ENCODE measurements around the gene ZNG1A.
"Not testable (repeated sequence)": the region's sequence is repeated elsewhere in the genome, so short reads cannot be mapped to it uniquely, and the experiment has no call there.

ZNG1A gene

GRCh38 chr9:178970-179383 is at the start of gene ZNG1A:
TSS of gene ZNG1A (minus strand) at chr9:179056. CDS start at chr9:178969, 87 bp downstream.
- peak; percentile 71 for DNase-seq

DNA sequence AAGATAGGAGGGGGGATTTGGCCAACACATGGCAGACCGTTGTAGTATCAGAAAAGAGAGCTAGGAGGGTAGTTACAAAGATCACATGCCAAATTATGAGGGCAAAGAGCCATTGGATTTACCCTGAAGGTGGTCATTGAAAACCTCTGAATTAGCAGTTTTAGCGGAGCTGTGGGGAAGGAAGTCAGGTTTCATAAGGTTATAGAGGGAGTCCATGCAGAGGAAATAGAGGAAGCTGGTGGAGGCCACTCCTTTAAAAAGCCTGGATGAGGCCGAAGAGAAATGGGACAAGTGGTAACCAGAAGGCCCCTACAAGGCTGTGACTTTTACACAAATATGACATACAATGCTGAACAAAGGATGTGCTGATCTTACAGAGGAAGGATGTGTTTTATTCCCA is 49.0 kb upstream of the ZNG1A start:
- DNase-seq, result no peak

- no peak for DNase-seq
Measured at GRCh38 chr9:224582-225520, 46.0 kb upstream of the ZNG1A start.

- DNase-seq, result no peak
Measured at GRCh38 chr9:224026-224425, 45.2 kb upstream of the ZNG1A start.

- DNase-seq, result no peak
Measured at GRCh38 chr9:223152-223551, 44.3 kb upstream of the ZNG1A start.

DNA sequence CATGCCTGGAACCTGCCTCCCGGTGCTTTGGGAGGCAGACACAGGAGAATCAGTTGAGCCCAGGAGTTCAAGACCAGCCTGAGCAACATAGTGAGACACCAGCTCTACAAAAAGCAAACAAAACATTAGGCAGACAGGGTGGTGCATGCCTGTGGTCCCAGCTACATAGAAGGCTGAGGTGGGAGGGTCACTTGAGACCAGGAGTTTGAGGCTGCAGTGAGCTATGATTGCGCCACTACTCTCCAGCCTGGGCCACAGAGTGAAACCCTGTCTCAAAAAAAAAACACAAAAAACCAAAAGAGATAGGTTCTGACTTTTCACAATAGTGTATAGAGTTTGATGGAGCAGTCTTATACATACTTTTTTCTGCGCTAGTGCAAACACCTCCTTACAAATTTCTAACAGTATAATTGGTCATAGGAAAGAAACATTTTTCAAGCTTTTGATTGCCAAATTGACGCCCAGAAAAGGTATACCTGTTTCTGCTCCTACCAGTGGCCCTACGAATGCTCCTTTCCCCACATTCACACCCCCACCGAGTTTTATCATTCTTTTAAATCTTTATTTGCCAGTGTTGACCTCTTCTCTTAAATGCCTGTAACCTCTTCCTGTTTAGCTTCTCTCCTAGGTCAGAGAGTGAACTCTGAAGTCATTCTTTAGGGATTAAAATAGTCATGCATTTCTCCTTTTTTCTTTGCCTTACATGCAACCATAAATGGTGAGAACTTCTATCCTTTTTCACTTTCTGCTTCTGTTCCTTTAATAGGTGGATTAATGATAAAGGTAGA is 43.3 kb upstream of the ZNG1A start:
- no peak for DNase-seq

DNA sequence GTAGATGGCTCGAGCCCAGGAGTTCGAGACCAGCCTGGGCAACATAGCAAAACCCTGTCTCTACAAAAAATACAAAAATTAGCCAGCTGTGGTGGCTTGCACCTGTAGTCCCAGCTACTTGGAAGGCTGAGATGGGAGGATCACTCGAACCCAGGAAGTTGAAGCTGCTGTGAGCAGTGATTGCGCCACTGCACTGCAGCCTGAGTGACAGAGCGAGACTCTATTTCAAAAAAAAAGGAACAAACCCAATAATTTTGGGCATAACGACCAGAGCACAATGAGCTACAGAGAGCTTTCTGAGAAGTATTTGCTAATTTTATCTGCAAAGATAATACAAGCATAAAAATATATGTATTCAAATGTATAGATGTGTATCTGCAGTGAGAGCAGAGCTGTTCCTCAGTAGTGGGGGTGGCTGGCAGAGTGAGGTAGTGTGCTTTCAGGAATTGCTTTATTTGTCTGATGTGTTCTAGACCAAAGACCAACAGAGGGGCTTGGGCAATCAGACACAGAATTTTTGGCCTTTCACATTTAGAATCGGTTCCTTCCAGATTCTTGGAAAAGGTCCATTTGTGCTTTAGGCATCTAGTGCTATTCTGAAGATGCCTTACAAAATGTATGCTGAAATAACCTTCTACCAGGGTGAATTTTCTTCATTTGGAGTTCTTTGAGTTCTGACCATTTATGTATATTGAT is 41.0 kb upstream of the ZNG1A start:
- DNase-seq, result no peak

GRCh38 chr9:219036-219435 is 40.2 kb upstream of the ZNG1A start:
- DNase-seq, result not testable (repeated sequence)

GRCh38 chr9:217950-218349 is 39.1 kb upstream of the ZNG1A start:
- no peak for DNase-seq

DNA sequence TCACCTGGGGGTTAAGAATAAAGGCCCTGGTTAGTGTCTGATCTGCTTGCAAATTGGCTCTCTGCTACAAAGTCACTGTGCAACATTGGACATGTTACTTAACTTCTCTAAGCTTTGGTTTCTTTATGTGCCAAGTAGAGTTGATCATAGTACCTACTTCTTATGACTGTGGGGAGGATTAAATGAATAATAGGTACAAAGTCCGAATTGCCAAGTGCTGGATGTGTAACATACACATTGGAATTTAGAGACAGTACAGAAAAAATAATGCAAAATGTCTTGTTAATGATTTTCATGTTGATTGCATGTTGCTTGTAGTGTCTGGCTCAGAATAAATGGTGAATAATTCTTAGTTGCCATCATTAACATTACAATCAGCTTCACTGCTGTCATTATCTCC is 38.0 kb upstream of the ZNG1A start:
- no peak for DNase-seq

DNA sequence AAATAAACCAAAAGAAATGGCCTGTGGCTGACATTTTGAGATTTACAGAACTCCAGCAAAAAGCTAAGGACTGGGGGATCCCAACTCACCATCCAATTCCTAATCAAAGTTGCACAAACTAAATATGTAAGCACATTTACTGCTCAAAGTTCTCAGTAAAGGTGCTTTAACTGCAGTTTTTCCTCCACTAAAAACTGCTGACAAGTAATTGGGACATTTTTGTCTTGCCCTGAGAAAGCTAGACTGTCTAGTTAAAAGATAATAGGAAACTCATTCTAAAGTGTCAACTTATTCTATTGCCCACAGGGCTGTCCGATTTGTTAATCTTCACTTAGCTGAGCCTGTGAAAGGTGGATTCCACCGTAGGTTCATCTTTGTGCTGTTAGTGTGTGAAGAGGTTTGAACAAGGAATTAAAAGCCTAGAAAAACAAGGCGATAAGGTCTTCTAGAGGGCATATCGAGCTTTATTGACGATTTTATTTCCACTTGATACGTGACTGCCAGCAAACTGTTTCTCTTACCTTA is 36.8 kb upstream of the ZNG1A start:
- no peak for DNase-seq

- DNase-seq, result peak; percentile 40
Measured at GRCh38 chr9:214648-215493, 36.0 kb upstream of the ZNG1A start, which contains the start of gene DOCK8. TSS of gene DOCK8 (plus strand) at chr9:214865. CDS start at chr9:214977, 112 bp downstream.

DNA sequence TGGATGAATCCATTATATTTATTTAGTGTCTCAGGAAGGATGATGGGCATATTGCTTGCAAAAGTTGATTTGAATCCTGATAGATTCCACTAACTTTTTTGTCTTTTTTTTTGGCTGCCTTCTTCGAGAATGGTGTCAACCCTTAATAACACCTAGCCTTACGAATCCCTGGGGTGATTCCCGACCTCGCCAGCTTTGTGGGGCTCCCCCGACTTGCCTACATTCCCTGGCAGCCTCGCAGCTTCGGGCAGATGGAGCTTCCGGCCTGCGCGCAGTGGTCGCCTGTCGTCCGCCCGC is 35.4 kb upstream of the ZNG1A start:
- no peak for DNase-seq

DNA sequence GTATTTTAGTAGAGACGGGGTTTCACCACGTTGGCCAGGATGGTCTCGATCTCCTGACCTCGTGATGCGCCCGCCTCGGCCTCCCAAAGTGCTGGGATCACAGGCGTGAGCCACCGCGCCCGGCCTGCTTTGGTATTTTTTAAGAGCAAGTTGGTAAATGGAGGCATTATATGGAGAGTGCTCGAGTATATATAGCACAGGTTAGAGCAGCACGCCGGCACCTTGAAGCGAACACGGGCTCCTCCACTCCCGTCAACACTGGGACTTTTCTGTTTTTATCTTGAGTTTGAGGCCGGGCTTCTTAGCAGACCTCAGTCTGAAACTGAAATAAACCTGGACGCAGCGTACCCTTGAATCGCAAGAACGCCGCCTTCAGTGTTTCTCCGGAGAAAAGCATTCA is 35.0 kb upstream of the ZNG1A start:
- not testable (repeated sequence) for DNase-seq

DNA sequence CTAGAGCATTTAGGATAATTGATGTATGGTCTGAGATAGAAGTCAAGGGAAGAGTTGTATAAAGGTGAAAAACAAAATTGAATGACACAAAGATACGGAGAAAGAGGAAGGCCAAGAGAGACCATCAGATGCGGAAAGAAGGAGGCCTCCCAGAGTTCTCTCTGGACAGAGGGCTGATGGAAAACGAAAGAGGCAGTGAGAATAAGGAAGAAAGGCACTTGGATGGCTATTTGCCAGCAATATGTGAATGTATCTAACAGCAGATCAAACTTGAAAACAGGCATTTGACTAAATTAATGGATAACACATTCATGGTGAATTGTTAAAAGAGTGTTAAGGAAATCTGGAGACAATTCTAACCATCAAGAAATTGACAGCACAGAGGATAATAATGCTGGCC is 33.4 kb upstream of the ZNG1A start:
- DNase-seq, result no peak

DNA sequence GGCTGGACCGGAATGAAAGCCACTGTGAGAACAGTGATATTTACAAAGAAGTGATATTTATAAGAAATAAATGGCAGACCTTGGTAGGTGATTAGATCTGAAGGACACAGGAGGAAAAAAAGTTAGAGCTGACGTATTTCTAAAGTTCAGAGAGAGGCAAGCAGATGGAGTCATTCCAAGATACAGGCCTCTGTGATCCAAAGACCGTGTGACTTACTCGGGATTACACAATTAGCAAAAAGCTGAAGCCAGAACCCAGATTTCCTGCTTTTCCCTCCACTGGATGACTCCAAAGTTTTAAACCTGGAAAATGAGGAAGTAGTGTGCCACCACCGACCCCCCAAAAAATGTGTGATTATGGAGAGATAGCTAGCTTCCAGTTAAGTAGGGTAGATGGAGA is 32.7 kb upstream of the ZNG1A start:
- DNase-seq, result no peak

GRCh38 chr9:211036-211435 is 32.2 kb upstream of the ZNG1A start:
- DNase-seq, result no peak

GRCh38 chr9:209143-209758 is 30.4 kb upstream of the ZNG1A start:
- no peak for DNase-seq

GRCh38 chr9:206481-206880 is 27.6 kb upstream of the ZNG1A start:
- DNase-seq, result no peak

GRCh38 chr9:199601-200000 is 20.7 kb upstream of the ZNG1A start:
- not testable (repeated sequence) for DNase-seq

- DNase-seq, result not testable (repeated sequence)
Measured at GRCh38 chr9:178140-178825, 573 bp downstream of the ZNG1A start.

Data from activated gamma-delta T cell treated with Interleukin-2 at 50 U/mL for 16 hours (primary cell).